HG03442 (cell line): ENCODE results near the gene SP7.
"Not testable (repeated sequence)": the region's sequence is repeated elsewhere in the genome, so short reads cannot be mapped to it uniquely, and the experiment has no call there.

ENCODE experiments used
- ATAC-seq: cut with Tn5 transposase; IDR thresholded peaks from one replicate; pipeline ENCODE4 v1.9.1; 2021; ENCODE audit warnings: mild to moderate bottlenecking, moderate library complexity; ENCODE audit not compliant: unreplicated experiment

SP7 gene

DNA sequence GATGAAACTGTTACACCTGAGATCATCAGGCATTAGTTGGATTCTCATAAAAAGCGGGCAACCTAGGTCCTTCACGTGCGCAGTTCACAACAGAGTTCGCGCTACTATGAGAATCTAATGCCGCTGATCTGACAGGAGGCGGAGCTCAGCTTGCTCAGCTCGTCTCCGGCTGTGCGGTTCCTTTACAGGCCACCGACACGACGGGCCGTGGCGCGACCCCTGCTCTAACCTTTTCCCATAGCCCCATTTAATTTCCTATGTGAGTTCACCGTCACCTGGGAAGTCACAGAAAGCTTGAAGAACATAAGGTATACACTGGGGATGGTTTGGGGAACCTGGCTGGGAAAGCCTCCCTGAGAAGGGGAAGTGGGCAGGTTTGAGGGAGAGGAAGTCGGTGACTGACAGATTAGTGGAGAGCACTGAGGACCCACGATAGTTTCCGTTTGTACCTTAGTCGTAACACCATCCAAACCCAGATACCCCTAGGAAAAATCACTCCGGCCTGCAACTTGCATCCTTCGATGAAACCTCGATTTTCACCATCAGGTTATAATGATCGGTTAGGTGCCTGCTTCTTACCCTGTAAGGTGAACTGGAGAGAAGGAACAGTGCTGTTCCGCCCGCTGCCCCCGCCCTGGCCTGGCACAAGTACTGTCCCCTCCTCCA is 11.9 kb downstream of the SP7 start:
- ATAC-seq = peak; percentile 17

DNA sequence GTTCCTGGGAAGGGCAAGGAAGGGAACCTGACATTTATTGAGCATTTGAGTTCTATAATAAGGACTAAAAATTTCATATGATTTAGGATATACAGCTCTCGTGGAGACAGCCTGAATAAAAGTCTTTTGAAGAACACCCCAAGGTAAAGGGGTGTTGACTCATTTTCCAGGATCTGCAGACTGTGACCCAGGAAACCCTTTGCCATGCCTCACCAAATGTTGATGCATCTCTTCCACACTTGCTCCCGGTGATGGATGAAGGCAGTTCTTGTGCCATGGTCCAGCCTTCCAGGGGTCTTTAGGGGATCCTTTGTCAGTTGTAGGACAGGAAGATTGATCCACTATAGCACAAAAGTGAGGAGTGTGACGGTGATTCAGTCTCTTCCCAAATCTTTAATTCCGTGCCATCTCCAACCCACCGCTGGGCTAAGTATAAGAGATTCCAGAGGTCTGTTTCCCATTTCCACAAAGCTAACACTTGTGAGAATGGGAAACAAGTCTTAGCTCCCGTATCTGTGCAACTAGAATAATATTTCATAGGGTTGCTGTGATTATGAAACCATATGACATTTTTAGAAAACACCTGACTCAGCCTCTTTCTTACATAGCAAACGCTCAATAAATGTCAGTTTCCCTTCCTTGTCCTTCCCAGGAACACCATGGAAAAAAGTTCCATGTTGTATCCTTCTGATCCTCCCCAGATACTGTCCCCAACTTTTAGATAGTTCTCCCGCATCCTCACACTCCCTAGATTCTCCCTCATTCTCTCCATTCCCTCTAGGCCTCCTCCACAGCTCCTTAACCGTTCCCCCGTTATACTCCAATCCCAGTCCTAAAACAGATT is 15.6 kb downstream of the SP7 start:
- ATAC-seq = no peak

DNA sequence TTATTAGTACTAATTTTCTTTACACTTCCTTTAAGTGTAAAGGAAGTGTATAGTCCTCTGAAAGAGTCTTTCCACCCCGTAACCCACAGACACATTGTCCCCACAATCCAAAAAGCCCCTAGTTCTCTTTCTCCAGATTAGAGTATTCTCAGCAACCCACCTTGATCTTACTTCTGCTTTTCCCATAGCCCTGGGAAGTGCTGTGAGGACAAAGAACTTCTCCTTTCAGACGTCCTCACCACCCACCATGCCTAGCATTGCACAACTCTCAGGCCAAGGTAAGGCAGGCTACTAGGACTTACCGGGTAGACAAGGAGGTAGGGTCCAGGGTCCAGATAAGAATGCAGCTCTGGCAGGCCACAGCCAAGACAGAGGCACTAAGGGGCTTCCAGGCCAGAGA is 22.2 kb downstream of the SP7 start:
- ATAC-seq = no peak

DNA sequence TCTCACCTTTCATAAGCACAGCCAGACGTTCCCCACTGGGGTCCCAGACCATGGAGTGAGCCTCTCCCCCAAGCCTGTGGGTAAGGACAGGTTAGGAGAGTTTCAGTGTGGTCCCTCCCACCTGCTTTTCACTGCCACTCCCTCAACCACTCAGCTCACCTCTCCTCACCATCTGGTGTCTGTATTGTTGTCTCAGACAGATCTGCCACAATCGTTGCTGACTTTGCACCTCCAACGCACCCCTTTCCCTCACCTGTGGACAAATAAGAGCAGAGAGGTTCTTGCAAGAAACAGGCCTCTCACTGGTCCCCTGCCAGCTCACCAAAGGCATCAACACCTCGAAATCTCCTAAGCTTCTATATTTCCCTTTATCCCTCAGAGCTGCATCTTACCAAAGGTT is 27.9 kb downstream of the SP7 start:
- ATAC-seq = no peak

DNA sequence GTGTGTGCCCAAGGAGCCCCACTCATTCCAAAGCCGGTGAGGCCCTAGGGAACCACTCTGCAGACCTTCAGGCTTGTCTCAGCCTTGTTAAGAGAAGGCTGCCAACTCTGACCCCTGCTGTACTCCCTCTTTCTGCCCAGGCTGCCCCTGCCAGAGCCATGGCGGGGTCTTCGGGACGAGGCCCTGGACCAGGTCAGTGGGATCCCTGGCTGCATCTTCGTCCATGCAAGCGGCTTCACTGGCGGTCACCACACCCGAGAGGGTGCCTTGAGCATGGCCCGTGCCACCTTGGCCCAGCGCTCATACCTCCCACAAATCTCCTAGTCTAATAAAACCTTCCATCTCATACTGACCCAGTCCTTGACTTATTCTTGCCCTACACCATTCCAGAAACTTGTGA is 29.3 kb downstream of the SP7 start:
- no peak for ATAC-seq

DNA sequence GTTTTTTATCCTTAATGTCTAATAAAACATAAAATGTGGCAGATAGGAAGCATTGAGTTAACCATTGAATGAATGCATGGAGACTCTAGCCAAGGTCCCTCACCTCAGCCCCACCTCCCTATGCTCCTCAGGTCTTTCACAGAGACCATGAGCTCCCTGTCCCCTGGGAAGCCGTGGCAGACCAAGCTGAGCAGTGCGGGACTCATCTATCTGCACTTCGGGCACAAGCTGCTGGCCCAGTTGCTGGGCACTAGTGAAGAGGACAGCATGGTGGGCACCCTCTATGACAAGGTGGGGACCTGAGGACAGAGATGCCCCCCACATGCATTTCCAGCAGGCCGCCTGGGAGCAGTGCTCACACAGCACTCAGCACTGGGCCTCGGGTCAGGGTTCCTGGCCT is 33.3 kb downstream of the SP7 start:
- ATAC-seq = no peak

DNA sequence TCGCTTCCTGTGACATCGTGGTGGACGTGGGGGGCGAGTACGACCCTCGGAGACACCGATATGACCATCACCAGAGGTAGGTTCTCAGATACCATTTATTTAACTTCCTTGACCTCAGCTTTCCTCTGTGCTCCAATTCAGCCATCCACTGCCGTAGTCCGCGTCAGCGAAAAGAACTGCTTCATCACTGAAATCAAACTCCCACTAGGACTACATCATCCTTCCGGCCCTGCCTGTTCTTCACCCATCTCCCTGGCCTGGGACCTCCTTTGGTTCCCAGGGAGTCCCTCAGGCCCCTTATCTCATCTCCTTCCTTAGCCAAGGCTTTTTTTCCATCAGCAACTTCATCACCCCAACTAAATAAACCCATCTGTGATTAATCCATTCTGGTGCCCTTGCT is 36.0 kb downstream of the SP7 start:
- ATAC-seq = no peak

DNA sequence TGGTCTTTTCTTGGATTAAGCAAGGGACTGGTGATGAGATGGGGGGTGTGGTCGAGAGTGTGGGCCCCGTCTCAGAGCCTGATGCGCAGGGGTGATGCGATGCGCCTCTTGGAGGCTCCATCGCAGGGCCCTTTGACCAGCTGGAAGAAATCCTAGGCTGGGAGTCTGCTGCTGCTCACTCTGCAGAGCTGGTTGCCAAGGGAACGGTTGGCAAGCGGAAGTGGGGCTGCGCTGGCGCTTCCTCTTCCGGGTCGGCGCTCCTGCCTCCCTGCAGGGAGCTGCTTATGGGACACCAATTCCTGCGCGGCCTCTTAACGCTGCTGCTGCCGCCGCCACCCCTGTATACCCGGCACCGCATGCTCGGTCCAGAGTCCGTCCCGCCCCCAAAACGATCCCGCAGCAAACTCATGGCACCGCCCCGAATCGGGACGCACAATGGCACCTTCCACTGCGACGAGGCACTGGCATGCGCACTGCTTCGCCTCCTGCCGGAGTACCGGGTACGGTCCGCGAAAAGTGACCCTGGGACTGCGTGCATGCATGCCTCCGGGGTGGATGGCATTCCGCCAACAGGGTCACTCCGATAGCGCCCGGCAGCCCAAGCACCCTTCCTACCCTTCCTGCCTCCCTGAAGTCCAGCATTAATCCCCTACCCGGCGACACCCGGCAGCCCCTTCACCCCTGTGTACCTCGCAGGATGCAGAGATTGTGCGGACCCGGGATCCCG is 36.5 kb downstream of the SP7 start, which contains the start of gene MYG1:
MYG1 (plus strand) TSS at position 242 of the 727 bp plus-strand sequence; CDS start at position 285, 43 bp downstream.
- ATAC-seq = peak; percentile 73

DNA sequence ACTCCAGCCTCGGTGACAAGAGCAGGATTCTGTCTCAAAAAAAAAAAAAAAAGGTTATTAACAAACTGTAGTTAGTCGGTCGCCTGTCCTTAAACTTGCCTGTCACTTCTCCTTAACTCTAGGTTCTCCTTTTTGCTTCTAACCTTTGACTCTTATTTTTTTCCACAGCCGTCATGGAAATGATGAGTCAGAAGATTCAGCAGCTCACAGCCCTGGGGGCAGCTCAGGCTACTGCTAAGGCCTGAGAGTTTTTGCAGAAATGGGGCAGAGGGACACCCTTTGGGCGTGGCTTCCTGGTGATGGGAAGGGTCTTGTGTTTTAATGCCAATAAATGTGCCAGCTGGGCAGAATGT is 37.1 kb downstream of the SP7 start:
- no peak for ATAC-seq

DNA sequence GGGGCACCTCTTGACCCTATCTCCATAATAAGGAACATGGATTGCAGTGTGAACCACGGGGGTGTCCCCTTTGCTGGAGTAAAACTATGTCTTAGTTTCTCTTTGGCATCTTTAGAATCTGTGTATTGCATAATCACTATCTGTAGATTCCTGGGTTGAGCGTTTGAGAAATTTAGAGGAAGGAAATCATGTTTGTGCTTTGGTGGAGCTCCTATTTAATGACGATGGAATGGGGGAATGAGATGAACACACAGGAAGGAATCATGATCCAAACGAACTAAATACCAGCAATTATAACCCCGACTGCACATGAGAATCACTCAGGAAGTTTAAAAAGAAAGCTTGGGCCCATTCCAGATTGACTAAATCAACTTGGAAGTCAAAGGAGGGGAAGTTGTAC is 38.0 kb downstream of the SP7 start:
- no peak for ATAC-seq

DNA sequence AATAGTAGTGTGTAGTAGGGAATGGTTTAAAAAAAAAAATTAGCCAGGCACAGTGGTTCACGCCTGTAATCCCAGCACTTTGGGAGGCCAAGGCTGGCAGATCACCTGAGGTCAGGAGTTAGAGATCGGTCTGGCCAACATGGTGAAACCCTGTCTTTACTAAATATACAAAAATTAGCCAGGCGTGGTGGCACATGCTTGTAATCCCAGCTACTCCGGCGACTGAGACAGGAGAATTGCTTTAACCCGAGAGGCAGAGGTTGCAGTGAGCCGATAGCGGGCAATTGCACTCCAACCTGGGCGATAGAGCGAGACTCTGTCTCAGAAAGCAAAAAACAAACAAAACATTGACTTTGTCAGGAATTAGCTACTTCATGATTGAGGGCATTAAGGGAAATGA is 39.0 kb downstream of the SP7 start:
- ATAC-seq = not testable (repeated sequence)

DNA sequence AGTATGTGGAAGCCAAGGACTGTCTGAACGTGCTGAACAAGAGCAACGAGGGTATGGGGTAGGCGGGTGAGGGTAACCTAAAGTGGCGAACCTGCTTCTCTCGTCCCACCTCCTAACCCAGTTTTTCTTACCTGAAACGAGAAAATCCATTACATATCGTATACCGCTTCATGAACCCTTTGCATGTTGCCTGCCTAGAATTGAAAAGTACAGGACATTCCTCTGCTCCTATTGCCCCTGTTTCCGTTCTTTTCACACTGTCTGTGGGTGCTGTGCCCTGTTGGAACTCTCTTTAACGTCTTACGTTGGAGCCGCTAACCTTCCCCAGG is 40.3 kb downstream of the SP7 start:
- no peak for ATAC-seq

DNA sequence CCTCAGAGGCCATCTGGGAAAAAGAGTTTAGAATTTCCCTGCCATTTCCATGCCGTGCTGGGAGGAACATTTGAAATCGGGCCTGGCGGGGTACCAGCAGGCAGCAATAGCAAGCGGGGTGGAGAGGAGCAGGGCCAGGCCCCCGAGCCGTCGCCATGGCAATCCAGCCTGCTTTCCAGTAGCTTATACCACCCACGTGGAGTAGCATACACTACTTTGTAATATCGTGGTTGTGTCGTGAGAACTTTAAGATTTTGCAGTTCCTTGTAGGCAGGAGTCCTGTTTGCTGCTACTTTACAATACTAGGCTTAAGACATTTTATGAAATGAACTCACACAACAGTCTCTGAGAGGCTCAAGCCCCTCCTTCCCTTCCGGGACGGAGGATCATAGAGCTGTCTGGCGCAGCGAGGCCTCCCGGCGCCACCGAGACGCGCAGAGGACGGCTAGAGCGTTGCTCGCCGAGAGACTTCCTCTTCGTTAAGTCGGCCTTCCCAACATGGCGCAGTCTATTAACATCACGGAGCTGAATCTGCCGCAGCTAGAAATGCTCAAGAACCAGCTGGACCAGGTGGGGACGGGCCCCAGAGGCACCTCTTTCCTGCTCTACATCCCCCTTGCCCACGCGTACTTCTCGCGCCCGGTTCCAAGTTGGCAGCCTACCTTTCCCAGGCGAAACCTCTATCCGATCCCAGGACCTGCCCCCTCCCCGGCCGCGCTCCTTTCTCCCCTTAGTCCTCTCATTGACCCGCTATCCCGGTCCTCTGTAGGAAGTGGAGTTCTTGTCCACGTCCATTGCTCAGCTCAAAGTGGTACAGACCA is 40.9 kb downstream of the SP7 start, which contains the start of gene PFDN5:
PFDN5 (plus strand) TSS at position 473 of the 821 bp plus-strand sequence; CDS start at position 499, 26 bp downstream.
- ATAC-seq = peak; percentile 79

DNA sequence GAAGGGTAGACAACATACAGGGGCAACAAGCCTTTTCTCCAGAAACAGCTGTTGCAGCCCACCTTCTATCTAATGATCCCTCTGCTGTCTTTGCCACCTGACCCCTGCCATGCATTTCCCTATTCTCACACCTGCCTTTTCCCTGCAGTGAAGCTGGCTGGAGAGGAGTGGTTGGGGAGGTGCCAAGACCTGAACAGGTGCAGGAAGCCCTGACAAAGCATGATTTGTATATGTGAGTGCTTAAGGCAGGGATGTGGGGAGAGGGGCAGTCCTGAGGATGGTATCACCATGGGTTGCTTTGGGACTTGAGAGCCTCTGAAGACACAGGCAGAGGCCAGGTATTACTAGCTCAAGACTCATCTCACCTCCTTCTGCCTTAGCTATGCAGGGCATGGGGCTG is 43.7 kb downstream of the SP7 start:
- no peak for ATAC-seq

DNA sequence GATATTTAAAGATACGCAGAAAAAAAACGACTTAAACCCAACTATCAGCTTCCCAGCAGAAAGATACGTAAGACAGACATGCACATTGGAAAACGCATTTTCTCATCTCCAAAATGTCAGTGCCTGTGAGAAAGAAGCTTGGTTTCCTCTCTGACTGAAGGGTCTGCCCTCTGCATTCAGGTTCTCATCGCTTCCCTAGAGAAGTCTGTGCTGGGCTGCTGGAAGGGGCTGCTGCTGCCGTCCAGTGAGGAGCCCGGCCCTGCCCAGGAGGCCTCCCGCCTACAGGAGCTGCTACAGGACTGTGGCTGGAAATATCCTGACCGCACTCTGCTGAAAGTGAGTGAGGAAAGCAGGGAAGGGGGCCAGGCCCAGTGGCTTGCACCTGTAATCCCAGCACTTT is 45.5 kb downstream of the SP7 start:
- no peak for ATAC-seq

DNA sequence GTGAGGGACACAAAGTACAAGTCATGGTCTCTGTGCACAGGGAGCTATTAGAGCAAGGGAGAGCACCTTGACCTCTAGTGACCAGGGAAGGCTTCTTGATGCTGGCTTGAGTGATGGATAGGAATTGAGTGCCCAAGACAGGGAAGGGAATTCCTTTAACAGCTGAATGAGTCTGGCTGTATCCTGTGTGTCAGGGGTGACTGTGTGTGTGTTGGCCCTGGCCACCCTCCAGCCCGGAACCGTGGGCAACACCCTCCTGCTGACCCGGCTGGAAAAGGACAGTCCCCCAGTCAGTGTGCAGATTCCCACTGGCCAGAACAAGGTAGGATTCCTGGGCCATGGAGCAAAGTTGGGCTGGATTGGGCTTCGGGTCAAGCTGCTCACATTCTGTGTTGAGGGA is 46.3 kb downstream of the SP7 start:
- ATAC-seq = no peak

DNA sequence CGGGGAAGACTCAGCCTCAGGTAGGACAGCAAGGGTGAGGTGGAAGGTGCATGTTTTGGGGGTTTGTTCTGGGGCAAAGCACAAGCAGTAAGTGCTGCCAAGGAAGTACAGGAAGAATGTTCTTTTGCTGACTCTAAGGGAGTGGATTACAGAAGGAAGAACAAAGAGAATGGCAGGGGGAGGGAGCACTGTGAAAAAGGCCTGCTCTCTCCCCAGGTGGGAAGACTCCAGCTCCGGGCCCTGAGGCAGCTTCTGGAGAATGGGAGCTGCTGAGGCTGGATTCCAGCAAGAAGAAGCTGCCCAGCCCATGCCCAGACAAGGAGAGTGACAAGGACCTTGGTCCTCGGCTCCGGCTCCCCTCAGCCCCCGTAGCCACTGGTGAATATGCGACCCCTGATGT is 47.8 kb downstream of the SP7 start:
- no peak for ATAC-seq

DNA sequence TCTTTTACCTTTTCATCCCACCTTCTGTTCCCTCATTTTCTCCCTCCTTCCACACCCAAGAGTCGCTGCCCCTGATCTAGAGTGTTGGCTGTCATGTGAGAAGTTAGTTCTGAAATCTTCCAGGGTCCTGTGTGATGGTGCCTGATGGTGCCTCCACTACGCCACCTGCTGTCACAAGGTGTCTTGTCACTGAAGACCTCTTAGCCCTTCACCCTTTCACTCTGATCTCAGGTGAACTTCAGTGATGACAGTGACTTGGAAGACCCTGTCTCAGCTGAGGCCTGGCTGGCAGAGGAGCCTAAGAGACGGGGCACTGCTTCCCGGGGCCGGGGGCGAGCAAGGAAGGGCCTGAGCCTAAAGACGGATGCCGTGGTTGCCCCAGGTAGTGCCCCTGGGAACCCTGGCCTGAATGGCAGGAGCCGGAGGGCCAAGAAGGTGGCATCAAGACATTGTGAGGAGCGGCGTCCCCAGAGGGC is 48.4 kb downstream of the SP7 start:
- no peak for ATAC-seq

DNA sequence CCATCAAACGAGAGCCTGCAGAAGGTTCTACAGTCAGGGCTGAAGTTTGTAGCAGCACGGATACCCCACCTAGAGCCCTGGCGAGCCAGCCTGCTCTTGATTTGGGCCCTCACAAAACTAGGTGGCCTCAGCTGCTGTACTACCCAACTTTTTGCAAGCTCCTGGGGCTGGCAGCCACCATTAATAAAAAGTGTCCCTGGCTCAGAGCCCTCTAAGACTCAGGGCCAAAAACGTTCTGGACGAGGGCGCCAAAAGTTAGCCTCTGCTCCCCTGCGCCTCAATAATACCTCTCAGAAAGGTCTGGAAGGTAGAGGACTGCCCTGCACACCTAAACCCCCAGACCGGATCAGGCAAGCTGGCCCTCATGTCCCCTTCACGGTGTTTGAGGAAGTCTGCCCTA is 49.7 kb downstream of the SP7 start:
- ATAC-seq = no peak

DNA sequence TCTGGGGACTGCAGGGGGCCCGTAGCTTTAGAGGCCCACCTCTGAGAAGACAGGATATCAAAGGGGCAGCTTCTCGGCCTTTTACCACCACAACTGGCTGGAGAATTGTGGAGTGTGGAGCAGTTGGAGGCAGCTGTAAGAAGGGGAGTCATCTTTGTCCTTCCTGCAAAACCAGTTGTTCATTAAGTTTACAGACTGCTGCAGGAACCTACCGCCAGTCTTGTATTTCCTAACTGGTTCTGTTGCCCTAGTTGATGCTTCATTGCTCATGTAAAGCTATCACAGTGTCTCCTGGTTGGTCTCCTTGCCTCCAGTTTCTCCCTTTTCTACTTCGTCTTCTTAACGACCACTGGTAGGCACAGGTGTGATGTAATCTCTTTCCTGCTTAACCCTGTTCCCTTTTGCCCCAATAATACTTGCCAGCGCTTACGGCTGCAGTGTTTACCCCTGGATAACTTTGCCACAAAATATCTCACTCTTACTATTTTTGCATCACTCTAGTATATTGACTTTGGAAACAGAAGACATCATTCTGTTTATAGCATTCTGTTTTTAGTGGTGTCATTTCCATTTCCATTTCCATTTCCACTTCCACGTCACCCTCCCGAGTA is 56.2 kb downstream of the SP7 start:
- ATAC-seq = no peak
